ENCODE results near the gene ZBTB3.

DNA sequence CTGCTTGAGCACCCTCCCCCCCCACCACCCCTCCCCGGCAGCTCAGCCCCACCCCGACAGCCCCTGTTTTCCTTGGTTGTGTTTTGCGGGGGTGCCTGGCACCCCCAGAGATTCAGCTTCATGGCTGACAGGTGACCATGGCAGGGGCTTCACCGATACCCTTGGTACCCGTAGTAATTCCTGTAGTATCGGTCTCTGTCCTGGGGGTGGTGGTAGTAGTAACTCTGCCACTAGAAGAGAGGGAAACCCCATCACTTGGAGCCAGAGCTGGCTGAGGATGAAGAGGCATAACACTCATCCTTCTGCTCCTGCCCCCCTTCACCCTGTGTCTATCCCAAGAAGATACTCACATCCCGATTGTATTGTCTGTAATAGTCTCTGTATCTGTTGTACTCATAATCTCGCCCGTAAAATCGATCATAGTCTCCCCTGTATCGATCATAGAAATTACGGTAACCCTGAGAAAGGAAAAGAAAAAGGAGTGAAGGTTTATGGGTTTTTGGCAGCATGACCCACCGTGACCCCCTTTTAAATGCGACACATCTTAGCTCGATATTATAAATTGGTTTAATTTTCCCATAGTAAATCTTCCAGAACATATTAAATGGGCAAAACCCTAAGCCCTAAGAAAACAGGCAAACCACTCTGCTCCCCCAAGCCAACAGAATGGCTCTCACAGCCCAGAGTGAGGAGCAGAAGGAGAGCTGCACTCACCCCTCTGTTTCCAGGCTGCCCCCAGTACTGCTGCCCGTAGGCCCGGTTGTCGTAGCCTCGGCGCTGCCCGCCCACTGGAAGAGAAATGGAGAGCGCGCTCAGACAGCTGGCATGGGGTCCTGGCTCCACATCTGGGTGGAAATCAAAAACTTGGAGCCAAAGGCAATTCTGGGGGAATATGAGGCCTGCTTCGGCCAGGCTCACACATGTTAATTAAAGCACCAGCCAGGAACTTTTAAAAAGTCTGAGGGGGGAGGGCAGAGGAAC, 38.5 kb downstream of the ZBTB3 start:
- TF ChIP-seq POLR2A (IDR thresholded peaks at IDR 0.05; ENCODE audit: low read length) (no peak), USF2 (IDR thresholded peaks at IDR 0.05) (no peak), RCOR1 (IDR thresholded peaks at IDR 0.05; ENCODE audit: low read depth, low read length) (no peak), HMGXB4 (CRISPR knock-in tag; IDR thresholded peaks at IDR 0.05; ENCODE audit: borderline replicate concordance) (no peak), EP300 (IDR thresholded peaks at IDR 0.05) (no peak), ZNF302 (CRISPR knock-in tag; IDR thresholded peaks at IDR 0.05) (no peak)
- TF ChIP-seq, protein P1, sequence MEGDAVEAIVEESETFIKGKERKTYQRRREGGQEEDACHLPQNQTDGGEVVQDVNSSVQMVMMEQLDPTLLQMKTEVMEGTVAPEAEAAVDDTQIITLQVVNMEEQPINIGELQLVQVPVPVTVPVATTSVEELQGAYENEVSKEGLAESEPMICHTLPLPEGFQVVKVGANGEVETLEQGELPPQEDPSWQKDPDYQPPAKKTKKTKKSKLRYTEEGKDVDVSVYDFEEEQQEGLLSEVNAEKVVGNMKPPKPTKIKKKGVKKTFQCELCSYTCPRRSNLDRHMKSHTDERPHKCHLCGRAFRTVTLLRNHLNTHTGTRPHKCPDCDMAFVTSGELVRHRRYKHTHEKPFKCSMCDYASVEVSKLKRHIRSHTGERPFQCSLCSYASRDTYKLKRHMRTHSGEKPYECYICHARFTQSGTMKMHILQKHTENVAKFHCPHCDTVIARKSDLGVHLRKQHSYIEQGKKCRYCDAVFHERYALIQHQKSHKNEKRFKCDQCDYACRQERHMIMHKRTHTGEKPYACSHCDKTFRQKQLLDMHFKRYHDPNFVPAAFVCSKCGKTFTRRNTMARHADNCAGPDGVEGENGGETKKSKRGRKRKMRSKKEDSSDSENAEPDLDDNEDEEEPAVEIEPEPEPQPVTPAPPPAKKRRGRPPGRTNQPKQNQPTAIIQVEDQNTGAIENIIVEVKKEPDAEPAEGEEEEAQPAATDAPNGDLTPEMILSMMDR (IDR thresholded peaks at IDR 0.05), result no peak
